ENCODE measurements around the gene SETSIP.

DNA sequence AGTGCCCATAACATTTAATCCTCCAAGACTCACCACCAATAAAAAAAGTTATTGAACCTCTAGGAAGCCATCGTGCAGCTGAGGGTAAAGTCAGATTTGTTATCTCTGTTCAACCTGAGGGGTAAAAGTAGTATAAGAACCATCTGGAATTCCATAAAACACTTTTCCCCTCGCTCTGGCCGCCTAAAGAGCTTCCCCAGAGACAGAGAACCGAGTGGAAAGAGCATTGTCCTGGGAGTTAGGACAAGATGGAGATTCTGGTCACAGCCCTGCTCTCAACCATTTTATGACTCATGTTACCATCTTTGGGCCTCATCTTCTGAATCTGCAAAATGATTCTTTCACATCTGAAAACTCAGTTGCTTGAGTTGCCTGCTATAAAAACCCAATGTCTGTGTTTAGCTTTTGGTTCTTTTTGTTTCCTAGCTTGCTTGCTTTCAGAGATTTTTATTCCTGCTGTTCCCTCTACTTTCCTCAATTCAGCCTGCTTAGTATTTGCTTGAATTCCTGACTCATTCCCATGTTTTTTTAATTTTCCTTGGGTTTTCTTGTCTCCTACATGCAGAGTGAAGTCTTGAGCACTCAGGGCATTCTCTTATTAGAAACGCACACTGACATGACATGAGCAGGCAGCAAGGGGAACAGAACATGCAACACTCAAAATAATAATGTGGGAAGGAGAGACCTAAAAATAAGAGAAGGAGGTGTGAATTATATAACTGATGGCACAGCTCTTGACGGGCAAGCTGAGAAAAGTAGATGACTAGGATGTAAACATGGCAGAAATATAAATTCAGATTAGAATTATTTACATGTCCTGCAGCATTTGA is 43.7 kb downstream of the SETSIP start:
- TF ChIP-seq, protein P1, sequence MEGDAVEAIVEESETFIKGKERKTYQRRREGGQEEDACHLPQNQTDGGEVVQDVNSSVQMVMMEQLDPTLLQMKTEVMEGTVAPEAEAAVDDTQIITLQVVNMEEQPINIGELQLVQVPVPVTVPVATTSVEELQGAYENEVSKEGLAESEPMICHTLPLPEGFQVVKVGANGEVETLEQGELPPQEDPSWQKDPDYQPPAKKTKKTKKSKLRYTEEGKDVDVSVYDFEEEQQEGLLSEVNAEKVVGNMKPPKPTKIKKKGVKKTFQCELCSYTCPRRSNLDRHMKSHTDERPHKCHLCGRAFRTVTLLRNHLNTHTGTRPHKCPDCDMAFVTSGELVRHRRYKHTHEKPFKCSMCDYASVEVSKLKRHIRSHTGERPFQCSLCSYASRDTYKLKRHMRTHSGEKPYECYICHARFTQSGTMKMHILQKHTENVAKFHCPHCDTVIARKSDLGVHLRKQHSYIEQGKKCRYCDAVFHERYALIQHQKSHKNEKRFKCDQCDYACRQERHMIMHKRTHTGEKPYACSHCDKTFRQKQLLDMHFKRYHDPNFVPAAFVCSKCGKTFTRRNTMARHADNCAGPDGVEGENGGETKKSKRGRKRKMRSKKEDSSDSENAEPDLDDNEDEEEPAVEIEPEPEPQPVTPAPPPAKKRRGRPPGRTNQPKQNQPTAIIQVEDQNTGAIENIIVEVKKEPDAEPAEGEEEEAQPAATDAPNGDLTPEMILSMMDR (IDR thresholded peaks at IDR 0.05) = no peak
- TF ChIP-seq POLR2A (IDR thresholded peaks at IDR 0.05) (no peak), EP300 (IDR thresholded peaks at IDR 0.05) (no peak)
